GM23248 (cell line): ENCODE measurements around the gene GLDC. TPM values are rescaled to one million over a fixed set of nuclear protein-coding genes. Genes with fewer than 3 reads are reported as not detected.

Experiments used
- DNase-seq: peaks from one replicate; pipeline ENCODE4 v3.0.0-alpha.2; 2015
- H2AFZ ChIP-seq: fragments of 200-600 bp; sonication (generic); 2 replicates; pipeline ENCODE4 v1.6.1; 2016; ENCODE audit warnings: antibody characterized with exemption
- H3F3A ChIP-seq: fragments of 200-600 bp; sonication (generic); 2 replicates; pipeline ENCODE4 v1.6.1; 2016; ENCODE audit warnings: mild to moderate bottlenecking, antibody characterized with exemption, mixed run types; ENCODE audit not compliant: insufficient read depth
- H3K27ac ChIP-seq: fragments of 200-600 bp; sonication (generic); 2 replicates; pipeline ENCODE4 v1.5.1; 2016; ENCODE audit warnings: mild to moderate bottlenecking
- H3K27me3 ChIP-seq: fragments of 200-600 bp; sonication (generic); replicated peaks from 2 replicates; pipeline ENCODE4 v1.6.1; 2016; ENCODE audit warnings: mild to moderate bottlenecking; ENCODE audit not compliant: insufficient read depth
- H3K36me3 ChIP-seq: fragments of 200-600 bp; sonication (generic); 2 replicates; pipeline ENCODE4 v1.6.1; 2016; ENCODE audit warnings: low read depth, mild to moderate bottlenecking
- H3K4me1 ChIP-seq: fragments of 200-600 bp; sonication (generic); 2 replicates; pipeline ENCODE4 v1.6.1; 2016; ENCODE audit warnings: mild to moderate bottlenecking; ENCODE audit not compliant: insufficient read depth
- H3K4me2 ChIP-seq: fragments of 200-600 bp; sonication (generic); one replicate; pipeline ENCODE4 v1.6.1; 2016; ENCODE audit warnings: mild to moderate bottlenecking; ENCODE audit not compliant: unreplicated experiment
- H3K4me3 ChIP-seq: fragments of 200-600 bp; sonication (generic); 2 replicates; pipeline ENCODE4 v1.5.1; 2016; ENCODE audit warnings: mild to moderate bottlenecking
- H3K79me2 ChIP-seq: fragments of 200-600 bp; sonication (generic); 2 replicates; pipeline ENCODE4 v1.6.1; 2016; ENCODE audit warnings: mild to moderate bottlenecking; ENCODE audit not compliant: insufficient read depth
- H3K9ac ChIP-seq: fragments of 200-600 bp; sonication (generic); 2 replicates; pipeline ENCODE4 v1.6.1; 2016; ENCODE audit warnings: mild to moderate bottlenecking
- H3K9me2 ChIP-seq: fragments of 200-600 bp; sonication (generic); 2 replicates; pipeline ENCODE4 v1.6.1; 2016; ENCODE audit warnings: mixed run types, mild to moderate bottlenecking, moderate library complexity; ENCODE audit not compliant: insufficient read depth
- H3K9me3 ChIP-seq: fragments of 200-600 bp; sonication (generic); one replicate; pipeline ENCODE4 v1.6.1; 2017; ENCODE audit warnings: low read depth
- H4K20me1 ChIP-seq: fragments of 200-600 bp; sonication (generic); 2 replicates; pipeline ENCODE4 v1.6.0; 2016; ENCODE audit not compliant: insufficient read depth
- EZH2 ChIP-seq: fragments of 200-600 bp; sonication (generic); IDR thresholded peaks from 2 replicates; pipeline ENCODE4 v1.6.1; 2018; ENCODE audit warnings: antibody characterized with exemption, mild to moderate bottlenecking; ENCODE audit not compliant: insufficient read depth, poor library complexity, severe bottlenecking
- EZH2phosphoT487 ChIP-seq: fragments of 200-600 bp; sonication (generic); IDR thresholded peaks from 2 replicates; pipeline ENCODE4 v1.6.1; 2018; ENCODE audit warnings: antibody characterized with exemption, moderate library complexity, mild to moderate bottlenecking, low read depth; ENCODE audit not compliant: insufficient read depth
- WGBS, 2 experiments: methylation state at CpG; one replicate each; pipeline ENCODE4 v1.1.6; 2015 to 2017; ENCODE audit warnings: low lambda C conversion rate in 2 of 2, low coverage in 1 of 2; ENCODE audit errors: missing lambda C conversion rate in 2 of 2; 5-methylcytosine and 5-hydroxymethylcytosine counted together
- in situ Hi-C: fragments of 300-500 bp; cut with MboI; formaldehyde crosslinking; loops from 2 replicates; pipeline ENCODE4 v1.15.0; 2020
- polyA plus RNA-seq: library from polyadenylated mRNA; unstranded; fragments of >200 nt; fragmentation: Nextera tagmentation; extraction: Ambion mirVana; gene quantifications from 2 replicates; pipeline ENCODE4 v1.2.1, GENCODE V29; 2016
- total RNA-seq: library from RNA; depleted of rRNA; stranded (reverse); fragments of >200 nt; shearing (Covaris generic); gene quantifications from 2 replicates; pipeline ENCODE4 v1.2.3, GENCODE V29; 2014

Gene GLDC
- total and polyA plus RNA-seq, 2 experiments from 2014 or later, result 0.11 to 0.48 TPM

DNA sequence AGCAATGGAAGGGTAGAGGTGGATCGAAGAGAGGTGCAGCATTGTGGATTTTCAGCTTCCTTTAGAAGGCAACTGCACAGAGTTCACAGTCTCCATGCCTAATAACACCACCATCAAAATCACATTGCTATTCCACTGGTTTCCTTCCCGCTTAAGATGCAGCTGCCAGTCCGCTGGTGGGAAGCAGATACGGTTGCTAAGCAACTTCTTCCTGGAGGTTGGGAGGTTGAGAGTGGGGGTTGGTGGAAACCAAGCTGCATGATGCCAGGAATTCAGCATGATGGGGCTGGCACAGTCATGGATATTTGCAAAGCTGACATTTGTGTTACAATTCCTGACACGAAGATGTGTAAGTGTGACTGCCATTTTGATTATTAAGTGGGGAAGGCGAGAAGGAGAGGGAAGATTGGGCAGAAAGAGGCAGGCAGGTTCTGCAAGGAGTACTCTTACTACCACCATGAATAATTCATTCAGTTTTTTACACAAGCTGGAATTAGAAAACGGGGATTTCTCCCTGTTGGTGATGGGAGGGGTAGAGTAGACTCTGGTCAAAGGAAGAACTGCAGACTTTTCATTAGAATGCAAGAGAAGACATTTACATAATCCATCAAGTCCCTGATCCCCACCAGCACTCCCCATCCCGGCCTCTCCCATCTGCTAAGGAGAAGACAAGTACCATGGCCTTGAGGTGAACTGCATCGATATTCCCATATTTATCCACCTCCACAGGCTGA lies 87.5 kb downstream of the GLDC start:
- H3K9me2 ChIP-seq, result no peaks in the 10 kb centered on the region
- no peaks in the 10 kb centered on the region for H3K4me1 ChIP-seq
- no peak for TF ChIP-seq EZH2phosphoT487
- TF ChIP-seq EZH2, result no peak
- in situ Hi-C loops, result no loop called here
- H2AFZ ChIP-seq, result no peak overlapping the region
- no peak for DNase-seq
- peaks cover 2% of the 10 kb centered on the region; the same call in 1 of the 2 replicates for H3F3A ChIP-seq
- H3K36me3 ChIP-seq, result no peaks in the 10 kb centered on the region
- H3K27ac ChIP-seq, result no peak overlapping the region
- no peaks in the 10 kb centered on the region for H3K27me3 ChIP-seq
- no peak overlapping the region for H3K9ac ChIP-seq
- H3K4me2 ChIP-seq, result no peak overlapping the region
- no peaks in the 10 kb centered on the region for H3K9me3 ChIP-seq
- H3K4me3 ChIP-seq, result no peak overlapping the region
- no peaks in the 10 kb centered on the region for H4K20me1 ChIP-seq
- no peaks in the 10 kb centered on the region for H3K79me2 ChIP-seq
- 82 to 91% methylated on average over 9 of the region's 9 CpGs for WGBS, 2 experiments

DNA sequence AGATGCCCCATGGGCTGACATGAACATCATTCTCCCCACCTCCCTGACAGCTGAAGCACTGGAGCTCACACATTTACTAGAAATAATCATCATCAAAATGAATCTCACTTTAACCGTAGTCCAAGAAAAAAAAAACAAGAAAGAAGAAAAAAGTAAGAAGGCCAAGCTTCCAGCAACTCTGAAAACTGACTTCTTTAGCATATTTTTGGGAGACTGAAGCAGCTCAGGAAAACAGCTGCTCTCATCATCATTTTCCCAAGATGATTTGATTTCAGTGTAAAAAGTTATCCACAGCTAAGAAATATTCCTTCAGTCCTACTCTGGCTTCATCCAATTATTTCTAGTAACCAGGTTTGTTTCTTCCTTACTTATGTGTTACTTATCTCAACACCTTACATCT lies 91.7 kb downstream of the GLDC start:
- Histone ChIP-seq H3K4me3 (no peak overlapping the region), H3K79me2 (no peaks in the 10 kb centered on the region), H3K4me1 (peaks cover 11% of the 10 kb centered on the region), H3K27ac (no peak overlapping the region), H3K9me3 (no peaks in the 10 kb centered on the region), H3K4me2 (no peak overlapping the region), H3K9me2 (no peaks in the 10 kb centered on the region), H4K20me1 (no peaks in the 10 kb centered on the region), H2AFZ (no peak overlapping the region), H3K27me3 (no peaks in the 10 kb centered on the region), H3K36me3 (no peaks in the 10 kb centered on the region), H3K9ac (no peak overlapping the region), H3F3A (peaks cover 16% of the 10 kb centered on the region)
- 93 to 100% methylated on average over 1 of the region's 1 CpG for WGBS, 2 experiments
- DNase-seq, result no peak
- TF ChIP-seq EZH2phosphoT487, result no peak
- in situ Hi-C loops, result no loop called here

DNA sequence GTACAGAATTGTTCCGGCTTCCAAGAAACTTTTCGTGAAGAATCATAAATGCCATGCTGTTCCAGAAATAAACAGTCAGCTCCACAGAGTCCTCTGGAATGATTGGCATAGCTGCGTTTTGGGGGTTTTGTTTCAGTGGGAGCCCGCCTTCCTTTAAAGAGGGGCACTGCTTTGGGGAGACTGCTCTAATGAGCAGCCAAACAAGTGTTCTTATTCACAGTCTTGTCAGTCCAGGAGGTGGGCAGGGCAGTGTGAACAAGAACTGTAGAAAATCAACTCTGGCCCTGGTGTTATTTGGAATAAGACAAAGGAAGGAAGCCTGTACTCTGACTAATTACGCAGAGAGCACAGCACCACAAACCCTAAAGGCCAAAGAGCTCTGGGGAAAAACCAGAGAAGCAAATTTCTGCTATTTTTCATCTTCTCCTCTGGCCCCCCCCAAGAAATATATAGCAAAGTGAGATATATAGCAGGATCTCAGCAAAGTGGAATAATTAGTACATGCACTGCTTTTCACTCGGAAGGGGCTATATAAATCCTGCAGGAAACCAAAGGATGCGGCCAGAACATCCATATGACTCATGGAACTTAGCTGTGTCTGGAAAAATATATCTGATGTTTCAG lies 92.9 kb downstream of the GLDC start:
- no peak overlapping the region for H3K9ac ChIP-seq
- no peaks in the 10 kb centered on the region for H3K79me2 ChIP-seq
- no peaks in the 10 kb centered on the region for H3K27me3 ChIP-seq
- 83% methylated on average over 7 of the region's 7 CpGs for WGBS, 2 experiments
- H3K36me3 ChIP-seq, result no peaks in the 10 kb centered on the region
- no peaks in the 10 kb centered on the region for H3K9me2 ChIP-seq
- no peak overlapping the region for H3K4me3 ChIP-seq
- no peak overlapping the region for H3K4me2 ChIP-seq
- H4K20me1 ChIP-seq, result no peaks in the 10 kb centered on the region
- TF ChIP-seq EZH2, result no peak
- no peak for TF ChIP-seq EZH2phosphoT487
- peaks cover 16% of the 10 kb centered on the region for H3F3A ChIP-seq
- no peak overlapping the region for H3K27ac ChIP-seq
- H2AFZ ChIP-seq, result peak overlapping the region; percentile 20; the same call in 1 of the 2 replicates
- no peaks in the 10 kb centered on the region for H3K9me3 ChIP-seq
- H3K4me1 ChIP-seq, result peaks cover 11% of the 10 kb centered on the region
- DNase-seq, result peak; percentile 42
- in situ Hi-C loops, result no loop called here

DNA sequence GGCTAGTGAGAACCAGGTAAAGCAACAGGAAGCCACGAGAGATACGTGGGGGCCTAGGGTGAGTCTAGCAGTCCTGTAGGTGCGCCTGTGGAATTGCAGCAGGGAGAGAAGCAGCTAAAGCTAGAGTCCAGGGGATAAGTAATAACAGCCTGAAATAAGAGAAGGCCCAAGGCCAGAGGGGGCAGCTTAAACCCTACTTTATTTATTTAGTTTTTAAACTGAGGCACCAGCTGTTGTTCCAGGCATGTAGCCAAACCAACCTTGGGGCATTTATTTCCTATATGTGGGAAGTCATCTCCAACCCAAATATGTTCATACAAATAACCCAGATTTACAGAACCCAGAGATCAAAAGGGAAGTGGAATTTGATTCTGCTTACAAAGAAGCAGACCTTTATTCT lies 93.5 kb downstream of the GLDC start:
- no peak overlapping the region for H3K27ac ChIP-seq
- in situ Hi-C loops, result no loop called here
- WGBS, 2 experiments, result 98% methylated on average over 3 of the region's 3 CpGs

More for the DNA sequence above, 93.5 kb downstream of the GLDC start:
- Histone ChIP-seq H3K4me1 (peaks cover 11% of the 10 kb centered on the region), H3K79me2 (no peaks in the 10 kb centered on the region), H3K4me2 (no peak overlapping the region), H4K20me1 (no peaks in the 10 kb centered on the region), H3K27me3 (no peaks in the 10 kb centered on the region), H2AFZ (peak overlapping the region; percentile 20; the same call in 1 of the 2 replicates), H3F3A (peaks cover 16% of the 10 kb centered on the region), H3K9ac (no peak overlapping the region), H3K4me3 (no peak overlapping the region), H3K36me3 (no peaks in the 10 kb centered on the region), H3K9me2 (no peaks in the 10 kb centered on the region), H3K9me3 (no peaks in the 10 kb centered on the region)
- DNase-seq, result peak; percentile 8
- TF ChIP-seq EZH2phosphoT487, result no peak
- no peak for TF ChIP-seq EZH2
